DND-41 (cell line): ENCODE data around the gene POLK.

ENCODE experiments used
- ATAC-seq: fragments of 200-7000 bp; cut with Tn5 transposase; 3 replicates; pipeline ENCODE4 v1.9.1; 2021; ENCODE audit warnings: low read depth; ENCODE audit not compliant: insufficient read depth
- DNase-seq: peaks from one replicate; pipeline ENCODE4 v3.0.0-alpha.2; 2020
- H2AFZ ChIP-seq: 2 replicates; pipeline ENCODE4 v1.6.0; 2012; ENCODE audit warnings: low read depth, low read length
- H3K27ac ChIP-seq: 2 replicates; pipeline ENCODE4 v1.5.1; 2012; ENCODE audit warnings: low read length, inconsistent platforms
- H3K27me3 ChIP-seq: fragments of 200-600 bp; sonication (generic); 2 replicates; pipeline ENCODE4 v1.6.0; 2012; ENCODE audit warnings: low read length, mild to moderate bottlenecking, inconsistent platforms; ENCODE audit not compliant: insufficient read depth, poor library complexity
- H3K36me3 ChIP-seq: 2 replicates; pipeline ENCODE4 v1.5.1; 2012; ENCODE audit warnings: low read length, inconsistent platforms; ENCODE audit not compliant: insufficient read depth
- H3K4me1 ChIP-seq: 2 replicates; pipeline ENCODE4 v1.5.1; 2012; ENCODE audit warnings: mild to moderate bottlenecking, low read length; ENCODE audit not compliant: insufficient read depth
- H3K4me2 ChIP-seq: 2 replicates; pipeline ENCODE4 v1.6.0; 2012; ENCODE audit warnings: mild to moderate bottlenecking, moderate library complexity, low read length, inconsistent platforms; ENCODE audit not compliant: insufficient read depth
- H3K4me3 ChIP-seq, 2 experiments: fragments of 200-600 bp in 1 of 2; shearing (Covaris generic) in 1 of 2; 2 replicates each; pipeline ENCODE4 v1.5.1; 2012 to 2016; ENCODE audit warnings: inconsistent platforms in 2 of 2, low read length in 2 of 2, mild to moderate bottlenecking in 2 of 2, low read depth in 1 of 2, moderate library complexity in 1 of 2
- H3K79me2 ChIP-seq: 2 replicates; pipeline ENCODE4 v1.6.0; 2012; ENCODE audit warnings: low read length, inconsistent platforms; ENCODE audit not compliant: insufficient read depth
- H3K9ac ChIP-seq: 2 replicates; pipeline ENCODE4 v1.6.0; 2012; ENCODE audit warnings: low read depth, mild to moderate bottlenecking, inconsistent platforms, low read length, moderate library complexity
- H3K9me3 ChIP-seq: 2 replicates; pipeline ENCODE4 v1.5.1; 2012; ENCODE audit warnings: low read length, moderate library complexity, mild to moderate bottlenecking, inconsistent platforms; ENCODE audit not compliant: insufficient read depth, severe bottlenecking
- H4K20me1 ChIP-seq: 2 replicates; pipeline ENCODE4 v1.6.0; 2012; ENCODE audit warnings: low read length; ENCODE audit not compliant: insufficient read depth
- EZH2 ChIP-seq: IDR thresholded peaks from 3 replicates; pipeline ENCODE4 v1.6.1; 2012; ENCODE audit warnings: borderline replicate concordance, low read depth, mild to moderate bottlenecking, moderate library complexity, low read length, inconsistent platforms; ENCODE audit not compliant: severe bottlenecking
- TF ChIP-seq, protein P1 (sequence below): IDR thresholded peaks from 2 replicates; pipeline ENCODE4 v1.5.1; 2012; ENCODE audit warnings: borderline replicate concordance, low read length, moderate library complexity, mild to moderate bottlenecking; ENCODE audit not compliant: poor library complexity, severe bottlenecking; ENCODE audit errors: extremely low read depth

Gene POLK

GRCh38 chr5:75622564-75622963 lies 110.9 kb downstream of the POLK start:
- H3K79me2 ChIP-seq: no peaks in the 10 kb centered on the region
- no peaks in the 10 kb centered on the region for H4K20me1 ChIP-seq
- no peak overlapping the region for H3K27ac ChIP-seq
- no peaks in the 10 kb centered on the region for H3K4me1 ChIP-seq
- no peak for ATAC-seq
- H3K4me3 ChIP-seq: no peak overlapping the region
- DNase-seq: no peak
- H2AFZ ChIP-seq: no peak overlapping the region
- no peaks in the 10 kb centered on the region for H3K9me3 ChIP-seq
- no peak overlapping the region for H3K9ac ChIP-seq
- H3K36me3 ChIP-seq: no peaks in the 10 kb centered on the region
- no peaks in the 10 kb centered on the region for H3K27me3 ChIP-seq
- TF ChIP-seq, protein P1, sequence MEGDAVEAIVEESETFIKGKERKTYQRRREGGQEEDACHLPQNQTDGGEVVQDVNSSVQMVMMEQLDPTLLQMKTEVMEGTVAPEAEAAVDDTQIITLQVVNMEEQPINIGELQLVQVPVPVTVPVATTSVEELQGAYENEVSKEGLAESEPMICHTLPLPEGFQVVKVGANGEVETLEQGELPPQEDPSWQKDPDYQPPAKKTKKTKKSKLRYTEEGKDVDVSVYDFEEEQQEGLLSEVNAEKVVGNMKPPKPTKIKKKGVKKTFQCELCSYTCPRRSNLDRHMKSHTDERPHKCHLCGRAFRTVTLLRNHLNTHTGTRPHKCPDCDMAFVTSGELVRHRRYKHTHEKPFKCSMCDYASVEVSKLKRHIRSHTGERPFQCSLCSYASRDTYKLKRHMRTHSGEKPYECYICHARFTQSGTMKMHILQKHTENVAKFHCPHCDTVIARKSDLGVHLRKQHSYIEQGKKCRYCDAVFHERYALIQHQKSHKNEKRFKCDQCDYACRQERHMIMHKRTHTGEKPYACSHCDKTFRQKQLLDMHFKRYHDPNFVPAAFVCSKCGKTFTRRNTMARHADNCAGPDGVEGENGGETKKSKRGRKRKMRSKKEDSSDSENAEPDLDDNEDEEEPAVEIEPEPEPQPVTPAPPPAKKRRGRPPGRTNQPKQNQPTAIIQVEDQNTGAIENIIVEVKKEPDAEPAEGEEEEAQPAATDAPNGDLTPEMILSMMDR: no peak
- no peak for TF ChIP-seq EZH2
- H3K4me2 ChIP-seq: no peak overlapping the region

DNA sequence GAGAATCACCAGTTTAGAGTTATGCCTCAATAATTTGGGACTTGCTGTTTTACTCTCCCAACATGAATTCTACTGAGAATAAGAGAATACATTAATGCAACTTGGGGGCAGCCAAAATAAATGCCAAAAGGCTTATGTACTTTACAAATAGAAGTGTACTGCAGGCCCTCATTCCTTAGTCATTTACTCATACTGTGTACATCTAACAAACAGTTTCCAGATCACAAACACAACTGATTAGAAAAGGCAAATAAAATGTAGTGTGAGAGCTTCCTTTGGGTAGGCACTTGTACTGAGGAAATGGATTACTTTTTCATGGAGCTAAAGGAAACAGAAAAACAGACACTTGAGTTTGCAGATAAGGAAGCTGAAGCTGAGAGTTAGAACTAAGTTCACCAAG lies 112.2 kb downstream of the POLK start:
- TF ChIP-seq, protein P1: no peak
- no peak for TF ChIP-seq EZH2
- no peak overlapping the region for H3K9ac ChIP-seq
- no peak overlapping the region for H3K4me2 ChIP-seq
- H4K20me1 ChIP-seq: no peaks in the 10 kb centered on the region
- no peaks in the 10 kb centered on the region for H3K36me3 ChIP-seq
- no peak overlapping the region for H2AFZ ChIP-seq
- DNase-seq: no peak
- ATAC-seq: no peak
- H3K4me1 ChIP-seq: no peaks in the 10 kb centered on the region
- no peaks in the 10 kb centered on the region for H3K27me3 ChIP-seq
- H3K9me3 ChIP-seq: no peaks in the 10 kb centered on the region
- H3K79me2 ChIP-seq: no peaks in the 10 kb centered on the region
- no peak overlapping the region for H3K4me3 ChIP-seq
- H3K27ac ChIP-seq: no peak overlapping the region

DNA sequence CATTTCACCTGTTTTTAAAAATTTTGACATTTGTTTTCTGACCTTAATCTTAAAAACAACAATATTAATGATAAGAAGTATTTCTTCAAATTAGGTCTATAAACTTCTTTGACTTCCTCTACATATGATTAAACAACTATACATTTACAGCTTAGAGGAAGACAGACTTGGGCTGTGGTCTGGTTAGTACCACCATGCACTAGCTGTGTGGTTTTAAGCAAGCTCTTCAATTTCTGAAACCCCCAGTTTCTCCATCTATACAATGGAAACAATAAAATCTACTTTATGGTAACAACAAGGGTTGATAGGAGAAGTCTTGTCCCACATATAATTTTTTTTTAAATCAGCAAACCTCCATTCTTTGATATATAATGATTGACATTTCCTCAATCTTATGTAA lies 115.3 kb downstream of the POLK start:
- no peaks in the 10 kb centered on the region for H3K79me2 ChIP-seq
- no peak for DNase-seq
- H3K27ac ChIP-seq: no peak overlapping the region
- no peaks in the 10 kb centered on the region for H3K4me1 ChIP-seq
- H3K4me3 ChIP-seq: no peak overlapping the region
- ATAC-seq: no peak
- H3K9me3 ChIP-seq: no peaks in the 10 kb centered on the region
- no peak overlapping the region for H2AFZ ChIP-seq
- H4K20me1 ChIP-seq: no peaks in the 10 kb centered on the region
- no peak overlapping the region for H3K9ac ChIP-seq
- H3K36me3 ChIP-seq: no peaks in the 10 kb centered on the region
- no peak overlapping the region for H3K4me2 ChIP-seq
- TF ChIP-seq, protein P1: no peak
- no peak for TF ChIP-seq EZH2
- H3K27me3 ChIP-seq: no peaks in the 10 kb centered on the region

- H3K9ac ChIP-seq: no peak overlapping the region
- no peaks in the 10 kb centered on the region for H3K9me3 ChIP-seq
- TF ChIP-seq, protein P1: no peak
- TF ChIP-seq EZH2: no peak
- H3K4me1 ChIP-seq: no peaks in the 10 kb centered on the region
- no peak overlapping the region for H3K27ac ChIP-seq
- no peaks in the 10 kb centered on the region for H3K79me2 ChIP-seq
- no peak overlapping the region for H2AFZ ChIP-seq
- H4K20me1 ChIP-seq: no peaks in the 10 kb centered on the region
- ATAC-seq: no peak
- no peak overlapping the region for H3K4me2 ChIP-seq
- H3K36me3 ChIP-seq: no peaks in the 10 kb centered on the region
- no peak for DNase-seq
- H3K27me3 ChIP-seq: no peaks in the 10 kb centered on the region
- no peak overlapping the region for H3K4me3 ChIP-seq
Observed at GRCh38 chr5:75627801-75628200, 116.1 kb downstream of the POLK start.
